Liver (tissue), 9 donors: ENCODE data around the gene KRTAP19-4. TPM values are rescaled to one million over a fixed set of nuclear protein-coding genes. Genes with fewer than 3 reads are reported as not detected.

Experiments
- DNase-seq: peaks from one replicate; pipeline ENCODE4 v3.0.0-alpha.2; 2017; ENCODE audit warnings: low spot score
- H3K27ac ChIP-seq, 2 donors: one replicate each; pipeline ENCODE4 v1.7.0; 2013; ENCODE audit warnings: inconsistent platforms in 2 of 2, low read length in 2 of 2, control low read depth in 1 of 2, low read depth in 1 of 2, mild to moderate bottlenecking in 1 of 2
- H3K27me3 ChIP-seq, 4 donors: one replicate each; pipeline versions ENCODE4 v1.6.1 to v1.7.0; 2013; ENCODE audit warnings: low read length in 3 of 4, inconsistent platforms in 1 of 4, mild to moderate bottlenecking in 1 of 4, moderate library complexity in 1 of 4; ENCODE audit not compliant: control insufficient read depth in 4 of 4, insufficient read depth in 4 of 4
- H3K36me3 ChIP-seq, 4 donors: one replicate each; pipeline versions ENCODE4 v1.6.1 to v1.7.0; 2013; ENCODE audit warnings: low read length in 3 of 4, mild to moderate bottlenecking in 3 of 4, low read depth in 1 of 4, moderate library complexity in 1 of 4; ENCODE audit not compliant: control insufficient read depth in 4 of 4, insufficient read depth in 3 of 4
- H3K4me1 ChIP-seq, 4 donors: one replicate each; pipeline versions ENCODE4 v1.6.1 to v1.7.0; 2013; ENCODE audit warnings: low read length in 3 of 4, mild to moderate bottlenecking in 3 of 4, moderate library complexity in 1 of 4; ENCODE audit not compliant: control insufficient read depth in 4 of 4, insufficient read depth in 4 of 4
- H3K4me3 ChIP-seq, 3 donors: one replicate each; pipeline versions ENCODE4 v1.6.1 to v1.7.0; 2013; ENCODE audit warnings: low read length in 3 of 3, control low read depth in 1 of 3, low read depth in 1 of 3, mild to moderate bottlenecking in 1 of 3
- H3K9ac ChIP-seq, 2 donors: one replicate each; pipeline ENCODE4 v1.7.0; 2013; ENCODE audit warnings: low read length in 2 of 2, mild to moderate bottlenecking in 2 of 2, moderate library complexity in 2 of 2, control low read depth in 1 of 2, low read depth in 1 of 2
- H3K9me3 ChIP-seq, 4 donors: one replicate each; pipeline versions ENCODE4 v1.6.1 to v1.7.0; 2013; ENCODE audit warnings: low read length in 3 of 4; ENCODE audit not compliant: control insufficient read depth in 4 of 4
- ATF3 ChIP-seq: IDR thresholded peaks from 2 replicates; pipeline ENCODE4 v1.6.1; 2016; ENCODE audit warnings: antibody characterized with exemption
- FOXA1 ChIP-seq: IDR thresholded peaks from 2 replicates; pipeline ENCODE4 v1.6.1; 2016; ENCODE audit warnings: antibody characterized with exemption
- FOXA2 ChIP-seq: IDR thresholded peaks from 2 replicates; pipeline ENCODE4 v1.6.1; 2016; ENCODE audit warnings: antibody characterized with exemption
- GABPA ChIP-seq, 2 donors: IDR thresholded peaks in 1 of 2; conservative IDR thresholded peaks in 1 of 2; 2 replicates each; pipeline ENCODE4 v1.6.1; 2016; ENCODE audit warnings: antibody characterized with exemption in 2 of 2, mild to moderate bottlenecking in 1 of 2, moderate library complexity in 1 of 2
- HNF4A ChIP-seq, 2 donors: conservative IDR thresholded peaks; 2 replicates each; pipeline ENCODE4 v1.6.1; 2016; ENCODE audit warnings: antibody characterized with exemption in 2 of 2, mild to moderate bottlenecking in 2 of 2
- JUND ChIP-seq, 2 donors: IDR thresholded peaks; 2 replicates each; pipeline ENCODE4 v1.6.1; 2016; ENCODE audit warnings: antibody characterized with exemption in 2 of 2
- NR2F2 ChIP-seq: IDR thresholded peaks from 2 replicates; pipeline ENCODE4 v1.6.1; 2016; ENCODE audit warnings: antibody characterized with exemption
- REST ChIP-seq: IDR thresholded peaks from 2 replicates; pipeline ENCODE4 v1.6.1; 2016; ENCODE audit warnings: antibody characterized with exemption, mild to moderate bottlenecking
- RXRA ChIP-seq, 2 donors: IDR thresholded peaks; 2 replicates each; pipeline ENCODE4 v1.6.1; 2017 to 2018; ENCODE audit warnings: antibody characterized with exemption in 2 of 2, mild to moderate bottlenecking in 1 of 2
- SP1 ChIP-seq: IDR thresholded peaks from 2 replicates; pipeline ENCODE4 v1.6.1; 2018; ENCODE audit warnings: antibody characterized with exemption, mild to moderate bottlenecking
- TAF1 ChIP-seq: conservative IDR thresholded peaks from 2 replicates; pipeline ENCODE4 v1.6.1; 2016; ENCODE audit warnings: antibody characterized with exemption, mild to moderate bottlenecking
- YY1 ChIP-seq: IDR thresholded peaks from 2 replicates; pipeline ENCODE4 v1.6.1; 2016; ENCODE audit warnings: antibody characterized with exemption, mild to moderate bottlenecking
- ZBTB33 ChIP-seq: IDR thresholded peaks from 2 replicates; pipeline ENCODE4 v1.6.1; 2016; ENCODE audit warnings: antibody characterized with exemption
- WGBS: extraction: QIAGEN DNeasy Blood & Tissue Kit; methylation state at CpG from one replicate; pipeline ENCODE4 v1.1.7; 2013; 5-methylcytosine and 5-hydroxymethylcytosine counted together
- polyA plus RNA-seq, 2 donors: library from polyadenylated mRNA; stranded (reverse) in 1 of 2; unstranded in 1 of 2; fragments of 200-250 nt in 1 of 2; fragments of >200 nt in 1 of 2; fragmentation: Nextera tagmentation in 1 of 2; extraction: Ambion mirVana in 1 of 2; gene quantifications; one replicate each; pipeline versions ENCODE4 v1.2.1 to v1.2.3, GENCODE V29; 2013 to 2015
- total RNA-seq, 2 donors: library from RNA; depleted of rRNA; stranded (reverse); fragments of >200 nt; gene quantifications; one replicate each; pipeline ENCODE4 v1.2.3, GENCODE V29; 2014
- donor health status: healthy.
- donor health status: healthy.
- donor health status: healthy.
- donor health status: healthy.
- donor health status: healthy.

KRTAP19-4 gene
- total RNA-seq (not detected), polyA plus RNA-seq (not detected)

- WGBS, result 58% methylated on average over 4 of the region's 4 CpGs
- H3K36me3 ChIP-seq, result no peaks in the 10 kb centered on the region
- no peaks in the 10 kb centered on the region for H3K27me3 ChIP-seq
- H3K4me1 ChIP-seq, result no peaks in the 10 kb centered on the region
- no peaks in the 10 kb centered on the region for H3K9me3 ChIP-seq
- no peak for DNase-seq
- TF ChIP-seq JUND (IDR thresholded peaks at IDR 0.05), result no peak
- no peak for TF ChIP-seq YY1
- TF ChIP-seq FOXA1, result no peak
- no peak for TF ChIP-seq FOXA2
- TF ChIP-seq SP1, result no peak
- TF ChIP-seq NR2F2, result no peak
- no peak for TF ChIP-seq ATF3
- no peak within 1 kb of the TSS for H3K27ac ChIP-seq
- H3K9ac ChIP-seq, result no peak within 1 kb of the TSS
- no peak within 1 kb of the TSS for H3K4me3 ChIP-seq
Measured at GRCh38 chr21:30497065-30497464, at the start of gene KRTAP19-4. TSS of gene KRTAP19-4 (minus strand) at chr21:30497165. CDS start at chr21:30497110, 55 bp downstream.

- DNase-seq, result no peak
- no peaks in the 10 kb centered on the region for H3K27me3 ChIP-seq
- no peaks in the 10 kb centered on the region for H3K36me3 ChIP-seq
- H3K9ac ChIP-seq, result no peak within 1 kb of the TSS
- no peak within 1 kb of the TSS for H3K27ac ChIP-seq
- TF ChIP-seq FOXA2 (no peak), TAF1 (no peak), RXRA (IDR thresholded peaks at IDR 0.05) (no peak), ATF3 (no peak), SP1 (no peak), ZBTB33 (no peak), NR2F2 (no peak), YY1 (no peak), REST (no peak), GABPA (IDR thresholded peaks at IDR 0.05 in 1 of 2, conservative IDR thresholded peaks at IDR 0.05 in 1 of 2) (no peak), HNF4A (conservative IDR thresholded peaks at IDR 0.05) (no peak)
- H3K4me3 ChIP-seq, result no peak within 1 kb of the TSS
- no peaks in the 10 kb centered on the region for H3K9me3 ChIP-seq
- H3K4me1 ChIP-seq, result no peaks in the 10 kb centered on the region
- WGBS, result 74% methylated on average over 1 of the region's 1 CpG
Measured at GRCh38 chr21:30541764-30542163, 44.8 kb upstream of the KRTAP19-4 start, which contains the start of gene KRTAP19-6. TSS of gene KRTAP19-6 (minus strand) at chr21:30541864. CDS start at chr21:30541833, 31 bp downstream.
